IPS DF 4.7 (cell line): ENCODE data around the gene MYL9.

ENCODE experiments used
- DNase-seq: peaks from one replicate; pipeline ENCODE4 v3.0.0-alpha.2; 2013; ENCODE audit warnings: low spot score; ENCODE audit errors: extremely low read depth

Gene MYL9

GRCh38 chr20:36579996-36580545 is 38.8 kb downstream of the MYL9 start:
- no peak for DNase-seq

- DNase-seq = no peak
Measured at GRCh38 chr20:36582322-36582721, 41.0 kb downstream of the MYL9 start.

- DNase-seq = no peak
Measured at GRCh38 chr20:36582821-36583220, 41.5 kb downstream of the MYL9 start.

GRCh38 chr20:36584018-36584481 is 42.7 kb downstream of the MYL9 start:
- no peak for DNase-seq

- no peak for DNase-seq
Measured at GRCh38 chr20:36585410-36586125, 44.2 kb downstream of the MYL9 start.

GRCh38 chr20:36587388-36588070 is 46.2 kb downstream of the MYL9 start:
- no peak for DNase-seq

GRCh38 chr20:36591281-36591680 is 50.0 kb downstream of the MYL9 start:
- DNase-seq = no peak

- no peak for DNase-seq
Measured at GRCh38 chr20:36591854-36592641, 50.7 kb downstream of the MYL9 start.

- DNase-seq = no peak
Measured at GRCh38 chr20:36593347-36593929, 52.1 kb downstream of the MYL9 start.

GRCh38 chr20:36599912-36600345 is 58.6 kb downstream of the MYL9 start:
- no peak for DNase-seq
